BE2C (cell line): ENCODE data around the gene EIF3B.
"Not testable (repeated sequence)": the region's sequence is repeated elsewhere in the genome, so short reads cannot be mapped to it uniquely, and the experiment has no call there.

Source experiments
- DNase-seq: peaks from one replicate; pipeline ENCODE4 v3.0.0-alpha.2; 2020
- H3K27me3 ChIP-seq: fragments of 250-450 bp; sonication (Bioruptor Pico); 2 replicates; pipeline ENCODE4 v1.5.1; 2020; ENCODE audit warnings: mild to moderate bottlenecking
- H3K36me3 ChIP-seq: fragments of 250-450 bp; sonication (Bioruptor Pico); 2 replicates; pipeline ENCODE4 v1.5.1; 2020; ENCODE audit warnings: mild to moderate bottlenecking
- H3K4me1 ChIP-seq: fragments of 250-450 bp; sonication (Bioruptor Pico); 2 replicates; pipeline ENCODE4 v1.5.1; 2020
- H3K4me3 ChIP-seq: 2 replicates; pipeline ENCODE4 v1.5.1; 2011; ENCODE audit warnings: low read depth, low read length
- H3K9me3 ChIP-seq: fragments of 250-450 bp; sonication (Bioruptor Pico); 2 replicates; pipeline ENCODE4 v1.5.1; 2020
- CTCF ChIP-seq: IDR thresholded peaks from 2 replicates; pipeline ENCODE4 v1.5.1; 2012; ENCODE audit warnings: mild to moderate bottlenecking, low read depth, low read length

Gene EIF3B

DNA sequence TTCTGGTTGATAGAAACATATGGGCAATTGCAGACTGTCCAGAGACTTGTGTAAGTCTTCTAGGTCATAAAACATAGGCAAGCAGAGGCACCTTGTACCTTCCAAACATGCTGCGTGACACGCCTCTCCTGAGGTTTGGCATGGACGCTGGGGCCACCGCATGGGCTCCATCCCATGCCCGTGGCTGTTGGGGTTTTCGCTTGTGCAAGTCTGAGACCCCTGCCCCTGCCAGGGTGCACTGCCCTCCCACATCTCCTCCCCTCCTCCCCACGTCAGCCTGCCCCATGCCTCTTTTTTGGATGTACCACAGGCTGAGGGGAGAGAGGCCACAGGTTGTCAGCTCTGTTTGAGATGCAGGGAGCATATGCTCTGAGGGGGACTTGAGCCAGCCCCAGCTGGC is 19.0 kb downstream of the EIF3B start:
- peaks cover 88% of the 10 kb centered on the region for H3K36me3 ChIP-seq
- no peak overlapping the region for H3K4me3 ChIP-seq
- H3K4me1 ChIP-seq = no peaks in the 10 kb centered on the region
- TF ChIP-seq CTCF = no peak
- no peak for DNase-seq
- H3K27me3 ChIP-seq = no peaks in the 10 kb centered on the region
- H3K9me3 ChIP-seq = no peaks in the 10 kb centered on the region

GRCh38 chr7:2374401-2374800 is 19.8 kb downstream of the EIF3B start:
- TF ChIP-seq CTCF = no peak

GRCh38 chr7:2374830-2375728 is 20.5 kb downstream of the EIF3B start:
- H3K4me1 ChIP-seq = no peaks in the 10 kb centered on the region
- H3K36me3 ChIP-seq = peaks cover 88% of the 10 kb centered on the region
- TF ChIP-seq CTCF = peak; percentile 33
- no peaks in the 10 kb centered on the region for H3K27me3 ChIP-seq
- DNase-seq = peak; percentile 42
- no peak overlapping the region for H3K4me3 ChIP-seq
- no peaks in the 10 kb centered on the region for H3K9me3 ChIP-seq

More at GRCh38 chr7:2374401-2374800, 19.8 kb downstream of the EIF3B start:
- Histone ChIP-seq H3K36me3 (peaks cover 88% of the 10 kb centered on the region), H3K9me3 (no peaks in the 10 kb centered on the region), H3K27me3 (no peaks in the 10 kb centered on the region), H3K4me3 (no peak overlapping the region), H3K4me1 (no peaks in the 10 kb centered on the region)
- DNase-seq = no peak

- H3K27me3 ChIP-seq = no peaks in the 10 kb centered on the region
- no peak for TF ChIP-seq CTCF
- peaks cover 88% of the 10 kb centered on the region for H3K36me3 ChIP-seq
- no peak overlapping the region for H3K4me3 ChIP-seq
- no peak for DNase-seq
- H3K9me3 ChIP-seq = no peaks in the 10 kb centered on the region
- H3K4me1 ChIP-seq = no peaks in the 10 kb centered on the region
Observed at GRCh38 chr7:2376351-2377154, 21.9 kb downstream of the EIF3B start.

DNA sequence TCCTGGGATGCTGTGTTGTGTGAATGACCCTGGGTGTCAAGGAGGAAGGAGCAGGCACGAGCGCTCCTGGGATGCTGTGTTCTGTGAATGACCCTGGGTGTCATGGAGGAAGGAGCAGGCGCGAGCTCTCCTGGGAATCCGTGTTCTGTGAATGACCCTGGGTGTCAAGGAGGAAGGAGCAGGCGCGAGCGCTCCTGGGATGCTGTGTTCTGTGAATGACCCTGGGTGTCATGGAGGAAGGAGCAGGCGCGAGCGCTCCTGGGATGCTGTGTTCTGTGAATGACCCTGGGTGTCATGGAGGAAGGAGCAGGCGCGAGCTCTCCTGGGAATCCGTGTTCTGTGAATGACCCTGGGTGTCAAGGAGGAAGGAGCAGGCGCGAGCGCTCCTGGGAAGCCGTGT is 22.9 kb downstream of the EIF3B start:
- DNase-seq, H3K4me1 ChIP-seq, H3K4me3 ChIP-seq, H3K27me3 ChIP-seq, H3K9me3 ChIP-seq: not testable (repeated sequence)
- H3K36me3 ChIP-seq = peaks cover 86% of the 10 kb centered on the region

- H3K27me3 ChIP-seq, H3K4me1 ChIP-seq, H3K4me3 ChIP-seq, H3K9me3 ChIP-seq, DNase-seq: not testable (repeated sequence)
- H3K36me3 ChIP-seq = peaks cover 85% of the 10 kb centered on the region
Observed at GRCh38 chr7:2378125-2378524, 23.5 kb downstream of the EIF3B start.

- TF ChIP-seq CTCF = no peak
- Histone ChIP-seq H3K4me3 (no peak overlapping the region), H3K4me1 (no peaks in the 10 kb centered on the region), H3K36me3 (peaks cover 79% of the 10 kb centered on the region), H3K27me3 (no peaks in the 10 kb centered on the region), H3K9me3 (no peaks in the 10 kb centered on the region)
- no peak for DNase-seq
Observed at GRCh38 chr7:2379161-2379560, 24.5 kb downstream of the EIF3B start.
